ENCODE measurements around the gene COL4A4. TPM values are rescaled to one million over a fixed set of nuclear protein-coding genes. Genes with fewer than 3 reads are reported as not detected.

Gene COL4A4
- total and polyA plus RNA-seq, 2 donors (not counting 1 experiment from before 2014, with no cell fraction given): 6.2 to 30.2 TPM

DNA sequence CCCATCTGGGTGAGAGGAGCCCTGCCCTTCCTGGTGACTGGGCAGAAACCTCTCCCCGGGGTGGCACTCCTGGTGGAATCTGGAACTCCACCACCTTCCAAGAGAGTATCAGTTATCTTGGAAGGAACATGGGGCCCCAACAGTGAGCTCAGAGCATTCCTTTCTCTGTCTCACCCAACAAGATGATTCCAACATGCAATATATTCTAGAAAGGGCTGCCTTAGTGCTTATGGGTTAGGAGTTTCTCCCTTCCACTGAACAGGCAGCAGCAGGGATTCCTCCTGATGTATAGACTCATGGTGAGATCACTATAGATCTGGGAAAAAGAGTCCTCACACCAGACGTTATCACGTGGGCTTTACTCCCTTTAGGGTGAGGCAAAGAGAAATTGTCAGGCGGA is 147.1 kb downstream of the COL4A4 start:
- Histone ChIP-seq H3K79me2 (ENCODE audit: control insufficient read depth, insufficient read depth, low read length) (no peaks in the 10 kb centered on the region), H3K4me3 (ENCODE audit: control extremely low read depth in 1 of 5, extremely low read depth in 1 of 5, insufficient read depth in 1 of 5, low read depth in 2 of 5, low read length in 4 of 5) (no peak overlapping the region), H3K9ac (ENCODE audit: low read length) (no peak overlapping the region), H3K4me1 (ENCODE audit: control insufficient read depth in 2 of 2, insufficient read depth in 2 of 2, low read length in 2 of 2) (no peaks in the 10 kb centered on the region), H3K9me3 (ENCODE audit: control extremely low read depth in 1 of 3, control insufficient read depth in 2 of 3, insufficient read depth in 1 of 3, low read length in 2 of 3) (no peaks in the 10 kb centered on the region), H3K27me3 (replicated peaks in 1 of 4; ENCODE audit: control extremely low read depth in 1 of 4, control insufficient read depth in 3 of 4, insufficient read depth in 4 of 4, low read length in 3 of 4) (no peaks in the 10 kb centered on the region), H4K20me1 (ENCODE audit: control insufficient read depth, insufficient read depth, low read length, poor library complexity, severe bottlenecking) (no peaks in the 10 kb centered on the region), H3K36me3 (replicated peaks in 1 of 2; ENCODE audit: control extremely low read depth in 1 of 2, control insufficient read depth in 1 of 2, extremely low read depth in 1 of 2, insufficient read depth in 2 of 2, low read length in 1 of 2) (no peaks in the 10 kb centered on the region), H3K27ac (ENCODE audit: low read length in 2 of 2) (no peak overlapping the region), H3K4me2 (replicated peaks; ENCODE audit: low read depth, low read length, poor library complexity, severe bottlenecking) (no peak overlapping the region), H2AFZ (ENCODE audit: insufficient read depth, low read depth, low read length, poor library complexity, severe bottlenecking) (no peak overlapping the region)
- Mint-ChIP-seq H3K27me3 (no peaks in the 10 kb centered on the region), H3K27ac (no peak overlapping the region), H3K4me1 (no peaks in the 10 kb centered on the region), H3K9me3 (ENCODE audit: insufficient read depth) (no peaks in the 10 kb centered on the region), H3K4me3 (no peak overlapping the region)
- no peak for DNase-seq
- 89% methylated on average over 4 of the region's 4 CpGs for WGBS (ENCODE audit: insufficient coverage)
- ChIA-PET POLR2A (no interaction called here), CTCF (no interaction called here)
- TF ChIP-seq EZH2 (IDR thresholded peaks at IDR 0.05; ENCODE audit: borderline replicate concordance, insufficient read depth, low read depth, low read length, poor library complexity, severe bottlenecking): no peak
- TF ChIP-seq, protein P1, sequence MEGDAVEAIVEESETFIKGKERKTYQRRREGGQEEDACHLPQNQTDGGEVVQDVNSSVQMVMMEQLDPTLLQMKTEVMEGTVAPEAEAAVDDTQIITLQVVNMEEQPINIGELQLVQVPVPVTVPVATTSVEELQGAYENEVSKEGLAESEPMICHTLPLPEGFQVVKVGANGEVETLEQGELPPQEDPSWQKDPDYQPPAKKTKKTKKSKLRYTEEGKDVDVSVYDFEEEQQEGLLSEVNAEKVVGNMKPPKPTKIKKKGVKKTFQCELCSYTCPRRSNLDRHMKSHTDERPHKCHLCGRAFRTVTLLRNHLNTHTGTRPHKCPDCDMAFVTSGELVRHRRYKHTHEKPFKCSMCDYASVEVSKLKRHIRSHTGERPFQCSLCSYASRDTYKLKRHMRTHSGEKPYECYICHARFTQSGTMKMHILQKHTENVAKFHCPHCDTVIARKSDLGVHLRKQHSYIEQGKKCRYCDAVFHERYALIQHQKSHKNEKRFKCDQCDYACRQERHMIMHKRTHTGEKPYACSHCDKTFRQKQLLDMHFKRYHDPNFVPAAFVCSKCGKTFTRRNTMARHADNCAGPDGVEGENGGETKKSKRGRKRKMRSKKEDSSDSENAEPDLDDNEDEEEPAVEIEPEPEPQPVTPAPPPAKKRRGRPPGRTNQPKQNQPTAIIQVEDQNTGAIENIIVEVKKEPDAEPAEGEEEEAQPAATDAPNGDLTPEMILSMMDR (IDR thresholded peaks at IDR 0.05): no peak
- no peak for ATAC-seq (ENCODE audit: low read depth)
- intact Hi-C loops (cut with micrococcal nuclease): no loop called here

- H3K4me2 ChIP-seq (replicated peaks; ENCODE audit: low read depth, low read length, poor library complexity, severe bottlenecking): no peak overlapping the region
- Mint-ChIP-seq H3K9me3 (ENCODE audit: insufficient read depth) (no peaks in the 10 kb centered on the region), H3K4me1 (no peaks in the 10 kb centered on the region), H3K4me3 (no peak overlapping the region), H3K27ac (peak overlapping the region; percentile 16), H3K27me3 (no peaks in the 10 kb centered on the region)
- no peaks in the 10 kb centered on the region for H3K4me1 ChIP-seq (ENCODE audit: control insufficient read depth in 2 of 2, insufficient read depth in 2 of 2, low read length in 2 of 2)
- intact Hi-C loops (cut with micrococcal nuclease): no loop called here
- no peaks in the 10 kb centered on the region for H3K27me3 ChIP-seq (replicated peaks in 1 of 4; ENCODE audit: control extremely low read depth in 1 of 4, control insufficient read depth in 3 of 4, insufficient read depth in 4 of 4, low read length in 3 of 4)
- TF ChIP-seq, protein P1 (IDR thresholded peaks at IDR 0.05): no peak
- no peak for TF ChIP-seq EZH2 (IDR thresholded peaks at IDR 0.05; ENCODE audit: borderline replicate concordance, insufficient read depth, low read depth, low read length, poor library complexity, severe bottlenecking)
- H3K79me2 ChIP-seq (ENCODE audit: control insufficient read depth, insufficient read depth, low read length): no peaks in the 10 kb centered on the region
- 97% methylated on average over 6 of the region's 8 CpGs for WGBS (ENCODE audit: insufficient coverage)
- no peaks in the 10 kb centered on the region for H3K9me3 ChIP-seq (ENCODE audit: control extremely low read depth in 1 of 3, control insufficient read depth in 2 of 3, insufficient read depth in 1 of 3, low read length in 2 of 3)
- DNase-seq (no peak), ATAC-seq (ENCODE audit: low read depth) (no peak)
- no peaks in the 10 kb centered on the region for H3K36me3 ChIP-seq (replicated peaks in 1 of 2; ENCODE audit: control extremely low read depth in 1 of 2, control insufficient read depth in 1 of 2, extremely low read depth in 1 of 2, insufficient read depth in 2 of 2, low read length in 1 of 2)
- POLR2A ChIA-PET: no interaction called here
- CTCF ChIA-PET: no interaction called here
- no peak overlapping the region for H3K9ac ChIP-seq (ENCODE audit: low read length)
- no peak overlapping the region for H3K4me3 ChIP-seq (ENCODE audit: control extremely low read depth in 1 of 5, extremely low read depth in 1 of 5, insufficient read depth in 1 of 5, low read depth in 2 of 5, low read length in 4 of 5)
- no peaks in the 10 kb centered on the region for H4K20me1 ChIP-seq (ENCODE audit: control insufficient read depth, insufficient read depth, low read length, poor library complexity, severe bottlenecking)
- H3K27ac ChIP-seq (ENCODE audit: low read length in 2 of 2): no peak overlapping the region
- H2AFZ ChIP-seq (ENCODE audit: insufficient read depth, low read depth, low read length, poor library complexity, severe bottlenecking): no peak overlapping the region
These were observed 150.1 kb downstream of the COL4A4 start for GRCh38 chr2:227013881-227014280.

All from B cell (primary cell).